PFSK-1 (cell line): ENCODE results near the gene LDLRAD4.

ENCODE experiments used
- POLR2AphosphoS5 ChIP-seq: IDR thresholded peaks from 2 replicates; pipeline ENCODE4 v1.6.1; 2012; ENCODE audit warnings: low read depth, mild to moderate bottlenecking, control low read depth, low read length, moderate library complexity
- TAF1 ChIP-seq: IDR thresholded peaks from 2 replicates; pipeline ENCODE4 v1.6.1; 2012; ENCODE audit warnings: low read length, control low read depth, borderline replicate concordance; ENCODE audit not compliant: insufficient read depth

DNA sequence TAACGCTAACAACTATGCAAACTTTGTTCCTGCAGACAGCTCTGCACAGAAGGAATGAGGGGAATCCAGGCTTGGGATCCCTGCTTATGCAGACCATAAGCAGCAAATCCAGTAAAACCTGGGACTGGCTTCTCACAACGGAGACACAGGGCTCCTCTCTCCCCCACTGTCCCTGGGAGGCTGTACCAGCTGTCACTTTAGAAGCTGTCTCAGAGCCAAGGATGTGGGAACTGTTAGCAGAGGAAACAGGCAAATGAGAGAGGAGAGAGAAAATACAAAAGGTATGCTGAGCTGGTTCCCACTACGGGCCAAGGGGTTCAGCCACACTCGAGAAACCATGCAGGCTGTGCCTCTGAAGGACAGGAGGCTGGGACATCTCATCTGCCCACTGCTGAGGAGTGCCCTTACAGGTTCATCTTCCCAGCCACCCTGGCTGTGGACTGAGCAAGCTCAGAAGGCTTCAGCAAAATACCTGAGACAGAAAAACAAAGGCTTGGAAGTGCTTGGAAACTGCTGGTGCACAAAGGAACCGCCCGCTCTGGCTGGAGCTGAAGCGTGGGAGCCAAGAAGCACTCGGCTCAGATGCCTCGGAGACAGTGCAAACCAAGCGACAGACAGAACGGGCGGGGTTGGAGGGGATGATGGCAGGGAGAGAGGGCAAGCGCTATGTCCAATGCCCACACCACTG, 435.3 kb downstream of the LDLRAD4 start:
- TF ChIP-seq POLR2AphosphoS5 (no peak), TAF1 (no peak)
